GM12891 (cell line): ENCODE results near the gene CLUH.

ENCODE experiments used
- DNase-seq: peaks from one replicate; pipeline ENCODE4 v3.0.0; 2011; ENCODE audit warnings: low spot score; ENCODE audit not compliant: insufficient read length
- FAIRE-seq: peaks from 2 replicates; lab custom pipeline; 2011; peaks lifted over from hg19 to GRCh38; lab: Jason Lieb, UNC
- PAX5 ChIP-seq: IDR thresholded peaks from 2 replicates; pipeline ENCODE4 v1.6.1; 2011; ENCODE audit warnings: low read length, moderate library complexity, mild to moderate bottlenecking; ENCODE audit not compliant: insufficient read depth, severe bottlenecking
- POLR2A ChIP-seq: IDR thresholded peaks from 2 replicates; pipeline ENCODE4 v1.6.1; 2011; ENCODE audit warnings: low read depth, low read length, control low read depth
- POLR2AphosphoS5 ChIP-seq: IDR thresholded peaks from 2 replicates; pipeline ENCODE4 v1.6.1; 2011; ENCODE audit warnings: low read depth, low read length, control low read depth
- POU2F2 ChIP-seq: IDR thresholded peaks from 2 replicates; pipeline ENCODE4 v1.6.1; 2011; ENCODE audit warnings: low read depth, mild to moderate bottlenecking, control low read depth, low read length, moderate library complexity
- SPI1 ChIP-seq: IDR thresholded peaks from 2 replicates; pipeline ENCODE4 v1.6.1; 2011; ENCODE audit warnings: low read depth, low read length, control low read depth
- TAF1 ChIP-seq: IDR thresholded peaks from 2 replicates; pipeline ENCODE4 v1.6.1; 2011; ENCODE audit warnings: low read depth, low read length, control low read depth

CLUH gene

GRCh38 chr17:2695243-2695960 is 16.2 kb downstream of the CLUH start:
- TF ChIP-seq POU2F2 (no peak), TAF1 (no peak), POLR2AphosphoS5 (no peak), SPI1 (no peak), PAX5 (no peak)
- FAIRE-seq (no peak), DNase-seq (peak; percentile 23)

DNA sequence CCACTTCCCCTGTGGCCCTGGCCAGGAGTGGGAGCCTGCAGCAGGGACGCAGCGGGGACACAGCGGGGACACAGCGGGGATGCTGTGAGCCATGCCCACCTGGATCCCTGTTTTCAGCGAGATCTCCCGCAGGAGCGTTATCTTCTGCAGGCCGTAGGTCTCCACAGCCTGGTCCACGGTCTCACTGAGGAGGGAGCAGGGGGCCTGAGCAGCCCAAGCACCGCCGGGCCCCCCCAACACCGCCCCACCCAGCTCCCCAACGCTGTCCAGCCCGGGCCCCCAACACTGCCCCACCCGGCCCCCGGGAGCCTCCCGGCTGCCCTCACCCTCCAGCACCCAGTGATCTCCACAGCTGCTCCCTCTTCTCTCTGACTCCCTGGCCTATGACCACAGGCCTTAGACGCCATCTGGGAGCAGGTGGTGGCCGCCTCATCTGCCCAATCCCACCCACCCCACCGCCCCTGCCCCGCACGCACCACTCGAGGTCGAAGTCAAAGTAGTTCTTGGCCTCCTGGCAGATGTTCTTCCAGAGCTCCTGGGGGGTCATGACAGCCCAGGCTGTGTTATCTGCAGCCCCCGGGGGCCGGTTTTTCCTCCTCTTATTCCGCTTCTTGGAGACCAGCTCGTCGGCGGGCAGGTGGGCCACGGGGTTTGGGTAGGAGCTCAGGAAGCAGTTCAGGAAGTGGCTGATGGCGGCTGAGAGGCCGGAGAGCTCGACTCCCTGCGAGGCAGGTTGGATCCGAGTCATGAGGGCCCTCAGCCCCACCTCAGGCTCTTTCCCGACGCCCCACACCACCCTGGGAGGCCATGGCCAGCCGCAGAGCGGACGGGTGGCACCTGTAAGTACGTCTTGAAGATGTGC is 17.0 kb downstream of the CLUH start:
- no peak for TF ChIP-seq POLR2AphosphoS5
- peak; percentile 18 for DNase-seq
- FAIRE-seq = no peak

- FAIRE-seq (no peak), DNase-seq (no peak)
- no peak for TF ChIP-seq POLR2A
- TF ChIP-seq SPI1 = no peak
- no peak for TF ChIP-seq PAX5
- TF ChIP-seq TAF1 = no peak
- TF ChIP-seq POLR2AphosphoS5 = no peak
- no peak for TF ChIP-seq POU2F2
Observed at GRCh38 chr17:2693561-2694380, 17.8 kb downstream of the CLUH start.

GRCh38 chr17:2692781-2693135 is 18.8 kb downstream of the CLUH start:
- DNase-seq (peak; percentile 18), FAIRE-seq (no peak)
- TF ChIP-seq POLR2AphosphoS5 (no peak), SPI1 (no peak), POLR2A (no peak), PAX5 (no peak), TAF1 (no peak), POU2F2 (no peak)

DNA sequence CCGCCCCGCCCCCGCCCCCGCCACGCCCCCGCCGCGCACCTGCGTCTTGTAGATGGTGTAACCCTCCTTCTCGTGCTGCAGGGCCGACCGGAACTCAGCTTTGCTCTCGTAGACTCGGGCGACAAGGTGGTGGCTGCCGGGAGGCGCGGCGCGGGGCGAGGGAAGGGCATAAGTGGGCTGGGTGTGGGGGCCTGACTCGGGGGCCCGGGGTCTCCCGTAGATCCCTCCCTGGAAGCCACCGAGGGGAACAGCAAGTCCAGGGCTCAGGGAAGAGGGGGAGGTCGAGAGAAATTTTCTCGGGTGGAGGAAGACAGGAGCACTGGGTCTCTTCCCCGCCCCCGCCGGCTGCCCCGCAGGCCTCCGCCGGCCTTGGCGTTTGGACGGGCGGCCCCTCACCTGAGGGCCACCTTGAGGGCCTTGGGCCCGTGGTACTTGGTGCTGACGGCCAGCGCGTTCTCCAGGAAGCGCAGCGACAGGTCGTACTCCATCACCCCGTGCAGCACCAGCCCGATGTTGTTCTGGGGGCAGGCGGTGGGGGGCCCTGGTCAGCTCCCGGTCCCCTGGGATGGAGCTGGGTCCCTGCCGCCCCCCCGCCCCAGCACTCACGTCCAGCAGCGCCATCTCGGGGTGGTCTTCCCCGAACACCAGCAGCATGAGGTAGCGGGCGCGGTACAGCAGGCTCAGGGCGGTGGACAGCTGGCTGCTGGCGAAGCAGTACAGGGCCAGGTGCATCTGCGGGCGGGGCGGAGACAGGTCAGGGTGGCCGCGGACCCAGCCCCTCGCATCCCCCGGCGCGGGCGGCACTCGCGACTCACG is 19.4 kb downstream of the CLUH start:
- TF ChIP-seq SPI1 = no peak
- no peak for TF ChIP-seq POU2F2
- TF ChIP-seq TAF1 = no peak
- no peak for TF ChIP-seq POLR2AphosphoS5
- TF ChIP-seq PAX5 = no peak
- no peak for TF ChIP-seq POLR2A
- no peak for DNase-seq
- no peak for FAIRE-seq

DNA sequence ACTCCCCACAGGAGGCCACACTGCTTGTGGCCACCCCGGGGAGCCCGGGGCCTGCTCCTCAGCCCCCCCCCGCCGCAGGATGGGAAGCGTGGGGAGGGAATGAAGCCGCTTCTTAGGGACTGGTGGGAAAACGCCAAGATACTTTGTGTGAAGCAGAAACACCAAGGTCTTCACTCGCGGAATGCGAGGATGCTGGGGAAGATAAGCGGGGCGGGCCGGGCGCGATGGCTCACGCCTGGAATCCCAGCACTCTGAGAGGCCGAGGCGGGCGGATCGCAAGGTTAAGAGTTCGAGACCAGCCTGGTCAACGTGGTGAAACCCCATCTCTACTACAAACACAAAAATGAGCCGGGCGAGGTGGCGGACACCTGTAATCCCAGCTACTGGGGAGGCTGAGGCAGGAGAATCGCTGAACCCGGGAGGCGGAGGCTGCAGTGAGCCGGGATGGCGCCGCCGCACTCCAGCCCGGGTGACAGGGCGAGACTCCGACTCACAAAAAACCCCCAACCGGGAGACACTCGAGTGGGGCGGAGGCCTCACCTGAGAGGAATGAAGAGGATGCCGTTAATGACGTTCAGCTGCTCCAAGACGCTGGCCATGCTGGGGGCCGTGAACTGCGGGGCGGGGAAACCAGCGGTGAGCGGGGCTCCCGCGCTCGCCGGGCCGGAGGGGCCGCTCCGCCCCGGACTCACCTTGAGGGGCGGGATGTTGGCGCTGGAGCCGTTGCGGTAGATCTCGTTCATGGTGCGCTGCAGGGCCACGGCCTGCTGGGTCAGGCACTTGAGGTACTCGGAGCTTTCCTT is 20.3 kb downstream of the CLUH start:
- TF ChIP-seq TAF1 (no peak), PAX5 (no peak), POLR2AphosphoS5 (no peak), SPI1 (no peak), POU2F2 (no peak), POLR2A (no peak)

DNA sequence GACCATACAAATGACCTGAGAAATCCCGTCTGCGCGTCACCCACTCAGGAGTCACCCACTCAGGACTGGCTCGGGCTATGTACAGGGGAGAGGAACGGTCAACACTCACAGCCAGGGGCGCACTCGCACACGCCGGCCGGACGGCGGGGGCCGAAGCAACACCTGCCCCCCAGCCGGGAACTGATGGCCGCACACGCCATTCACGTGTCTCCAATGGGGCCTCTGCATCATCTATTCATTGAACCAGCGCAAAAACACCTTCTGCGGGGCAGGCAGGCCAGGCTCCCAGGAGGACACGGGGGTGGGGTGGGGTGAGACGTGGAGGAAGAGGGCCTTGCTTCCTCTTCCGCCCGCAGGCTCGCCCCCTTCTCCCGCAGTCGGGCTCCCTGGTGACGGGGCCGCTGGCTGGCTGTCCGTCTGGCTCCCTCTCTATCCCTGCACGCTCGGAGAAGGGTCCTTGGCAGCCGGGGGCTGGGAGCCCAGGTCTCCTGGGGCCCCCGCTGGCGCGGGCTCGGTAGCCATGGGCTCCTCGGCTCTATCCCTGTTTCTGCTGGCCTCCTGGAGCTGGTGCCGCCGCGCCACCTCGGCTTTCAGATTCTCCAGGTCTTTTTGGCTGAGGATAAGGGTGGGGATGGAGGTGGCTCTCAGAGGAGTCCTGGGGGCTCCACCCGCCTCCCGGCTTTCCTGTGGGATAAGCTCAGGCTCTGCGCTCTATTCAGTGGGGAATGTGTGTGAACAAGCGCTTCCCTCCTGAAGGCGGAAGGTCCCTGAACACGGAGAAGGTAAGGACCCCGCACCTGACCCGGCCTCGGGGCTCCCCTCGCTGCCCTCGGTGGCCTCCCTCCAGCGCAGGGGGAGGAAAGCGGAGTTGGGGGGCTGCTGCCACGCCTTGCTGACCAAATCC is 21.1 kb downstream of the CLUH start:
- no peak for TF ChIP-seq POLR2AphosphoS5
- no peak for TF ChIP-seq POLR2A
- no peak for TF ChIP-seq SPI1
- DNase-seq (no peak), FAIRE-seq (no peak)

More for the DNA sequence above, 20.3 kb downstream of the CLUH start:
- FAIRE-seq (no peak), DNase-seq (no peak)
